Globus pallidus (tissue), 1 donor: ENCODE measurements around the gene HIBADH.
"Not testable (repeated sequence)": the region's sequence is repeated elsewhere in the genome, so short reads cannot be mapped to it uniquely, and the experiment has no call there.

Source experiments
- DNase-seq: peaks from one replicate; pipeline ENCODE4 v3.0.0-alpha.2; 2015; ENCODE audit warnings: low spot score

Gene HIBADH

GRCh38 chr7:27600247-27600646 is 62.4 kb downstream of the HIBADH start:
- DNase-seq: no peak

GRCh38 chr7:27595009-27595408 is 67.7 kb downstream of the HIBADH start:
- no peak for DNase-seq

GRCh38 chr7:27593226-27593625 is 69.5 kb downstream of the HIBADH start:
- DNase-seq: no peak

GRCh38 chr7:27590416-27590815 is 72.3 kb downstream of the HIBADH start:
- no peak for DNase-seq

GRCh38 chr7:27587429-27587828 is 75.3 kb downstream of the HIBADH start:
- DNase-seq: no peak

- DNase-seq: peak; percentile 52
Measured at GRCh38 chr7:27586825-27587224, 75.9 kb downstream of the HIBADH start.

GRCh38 chr7:27585781-27586447 is 76.8 kb downstream of the HIBADH start:
- DNase-seq: no peak

- DNase-seq: no peak
Measured at GRCh38 chr7:27581906-27582305, 80.8 kb downstream of the HIBADH start.

- DNase-seq: no peak
Measured at GRCh38 chr7:27581119-27581518, 81.6 kb downstream of the HIBADH start.

- DNase-seq: no peak
Measured at GRCh38 chr7:27579565-27579964, 83.1 kb downstream of the HIBADH start.

GRCh38 chr7:27578169-27578568 is 84.5 kb downstream of the HIBADH start:
- not testable (repeated sequence) for DNase-seq

GRCh38 chr7:27576360-27576944 is 86.2 kb downstream of the HIBADH start:
- DNase-seq: peak; percentile 48

- DNase-seq: no peak
Measured at GRCh38 chr7:27575613-27576012, 87.1 kb downstream of the HIBADH start.

- DNase-seq: no peak
Measured at GRCh38 chr7:27569106-27569505, 93.6 kb downstream of the HIBADH start.

- no peak for DNase-seq
Measured at GRCh38 chr7:27567266-27567665, 95.4 kb downstream of the HIBADH start.

GRCh38 chr7:27564881-27565482 is 97.7 kb downstream of the HIBADH start:
- DNase-seq: no peak

- no peak for DNase-seq
Measured at GRCh38 chr7:27560706-27561235, 101.9 kb downstream of the HIBADH start.

- DNase-seq: no peak
Measured at GRCh38 chr7:27555670-27556069, 107.0 kb downstream of the HIBADH start.

GRCh38 chr7:27554826-27555225 is 107.9 kb downstream of the HIBADH start:
- no peak for DNase-seq

GRCh38 chr7:27553273-27553672 is 109.4 kb downstream of the HIBADH start:
- peak; percentile 33 for DNase-seq

GRCh38 chr7:27551803-27552400 is 110.8 kb downstream of the HIBADH start:
- peak; percentile 17 for DNase-seq

GRCh38 chr7:27549606-27550005 is 113.1 kb downstream of the HIBADH start:
- DNase-seq: no peak

- no peak for DNase-seq
Measured at GRCh38 chr7:27548304-27548703, 114.4 kb downstream of the HIBADH start.
